GM12891 (cell line): ENCODE results near the gene CASP7.

Source experiments
- PAX5 ChIP-seq: IDR thresholded peaks from 2 replicates; pipeline ENCODE4 v1.6.1; 2011; ENCODE audit warnings: low read length, moderate library complexity, mild to moderate bottlenecking; ENCODE audit not compliant: insufficient read depth, severe bottlenecking
- POLR2A ChIP-seq: IDR thresholded peaks from 2 replicates; pipeline ENCODE4 v1.6.1; 2011; ENCODE audit warnings: low read depth, low read length, control low read depth
- POLR2AphosphoS5 ChIP-seq: IDR thresholded peaks from 2 replicates; pipeline ENCODE4 v1.6.1; 2011; ENCODE audit warnings: low read depth, low read length, control low read depth

GRCh38 chr10:113651898-113652297 lies 27.8 kb upstream of the CASP7 start:
- no peak for TF ChIP-seq POLR2A
- TF ChIP-seq POLR2AphosphoS5 = no peak
- no peak for TF ChIP-seq PAX5
